HG02759 (cell line): ENCODE results near the gene SNTG2.

Experiments
- ATAC-seq: cut with Tn5 transposase; IDR thresholded peaks from one replicate; pipeline ENCODE4 v1.9.1; 2021; ENCODE audit warnings: mild to moderate bottlenecking, moderate library complexity; ENCODE audit not compliant: unreplicated experiment

The SNTG2 gene

GRCh38 chr2:1306014-1306686, 355.5 kb downstream of the SNTG2 start:
- no peak for ATAC-seq

GRCh38 chr2:1306687-1307516, 356.3 kb downstream of the SNTG2 start:
- ATAC-seq = no peak

GRCh38 chr2:1307670-1308069, 357.0 kb downstream of the SNTG2 start:
- no peak for ATAC-seq

- ATAC-seq = no peak
Observed at GRCh38 chr2:1308678-1309077, 358.0 kb downstream of the SNTG2 start.

GRCh38 chr2:1309507-1309906, 358.9 kb downstream of the SNTG2 start:
- no peak for ATAC-seq

GRCh38 chr2:1310202-1310601, 359.6 kb downstream of the SNTG2 start:
- ATAC-seq = no peak

GRCh38 chr2:1310866-1311265, 360.2 kb downstream of the SNTG2 start:
- ATAC-seq = no peak

GRCh38 chr2:1313240-1313924, 362.7 kb downstream of the SNTG2 start:
- ATAC-seq = no peak

GRCh38 chr2:1314254-1314653, 363.6 kb downstream of the SNTG2 start:
- no peak for ATAC-seq

- ATAC-seq = no peak
Observed at GRCh38 chr2:1318366-1319009, 367.8 kb downstream of the SNTG2 start.

- ATAC-seq = no peak
Observed at GRCh38 chr2:1319393-1319792, 368.7 kb downstream of the SNTG2 start.

- no peak for ATAC-seq
Observed at GRCh38 chr2:1321321-1321720, 370.7 kb downstream of the SNTG2 start.

- ATAC-seq = no peak
Observed at GRCh38 chr2:1324884-1325283, 374.2 kb downstream of the SNTG2 start.

- no peak for ATAC-seq
Observed at GRCh38 chr2:1328684-1329083, 378.0 kb downstream of the SNTG2 start.

- ATAC-seq = no peak
Observed at GRCh38 chr2:1339388-1340140, 388.9 kb downstream of the SNTG2 start.

- ATAC-seq = no peak
Observed at GRCh38 chr2:1340141-1340512, 389.5 kb downstream of the SNTG2 start.

- ATAC-seq = no peak
Observed at GRCh38 chr2:1341404-1342120, 390.9 kb downstream of the SNTG2 start.

- no peak for ATAC-seq
Observed at GRCh38 chr2:1348789-1349188, 398.1 kb downstream of the SNTG2 start.

GRCh38 chr2:1350111-1350510, 399.5 kb downstream of the SNTG2 start:
- ATAC-seq = no peak

GRCh38 chr2:1353124-1353523, 402.5 kb downstream of the SNTG2 start:
- no peak for ATAC-seq
